Hematopoietic multipotent progenitor cell treated with erythropoietin and hydrocortisone succinate and interleukin-3 and kit ligand, for 8 days (in vitro differentiated cells): ENCODE measurements around the gene UBQLN3.

Experiments used
- DNase-seq: peaks from one replicate; pipeline ENCODE4 v3.0.0-alpha.2; 2015

The UBQLN3 gene

GRCh38 chr11:5504403-5504921 lies 5.3 kb downstream of the UBQLN3 start:
- DNase-seq, result no peak

DNA sequence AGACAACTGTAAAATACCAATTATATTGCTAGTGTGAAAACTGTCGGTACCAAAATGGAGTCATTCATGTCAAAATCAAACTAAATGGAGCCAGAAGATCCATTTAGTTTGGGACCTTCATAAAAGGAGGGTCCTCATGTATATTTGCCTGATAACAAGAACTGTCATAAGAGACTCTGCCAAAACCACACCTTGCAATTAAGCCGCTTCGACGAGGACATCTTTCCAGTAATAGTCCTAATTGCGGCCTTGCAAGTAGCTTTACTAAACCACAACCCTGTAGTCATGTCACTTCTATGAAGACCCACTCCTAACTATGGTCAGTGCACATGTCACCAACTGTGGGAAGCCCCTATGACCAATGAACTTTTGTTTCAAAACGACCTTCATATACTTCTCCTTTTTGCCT lies 9.4 kb downstream of the UBQLN3 start:
- DNase-seq, result no peak

DNA sequence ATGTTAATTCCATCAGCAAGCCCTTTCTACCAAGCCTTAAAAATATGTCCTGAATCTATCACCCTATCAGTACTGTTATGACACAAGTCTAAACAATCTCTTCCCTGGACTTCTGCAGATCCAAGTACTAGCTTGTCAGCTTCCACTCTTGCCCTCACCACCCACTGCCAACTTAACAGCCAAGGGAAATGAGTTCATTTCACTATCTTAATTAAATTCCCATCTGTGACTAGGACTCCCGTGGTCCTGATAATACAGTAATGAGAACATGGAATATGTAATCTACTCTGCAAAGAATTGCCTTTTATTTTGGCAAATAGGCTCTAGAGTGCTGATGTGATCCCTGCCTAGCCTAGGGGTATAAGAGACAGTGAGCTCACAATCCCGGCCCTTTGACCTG lies 10.1 kb downstream of the UBQLN3 start:
- DNase-seq, result no peak

DNA sequence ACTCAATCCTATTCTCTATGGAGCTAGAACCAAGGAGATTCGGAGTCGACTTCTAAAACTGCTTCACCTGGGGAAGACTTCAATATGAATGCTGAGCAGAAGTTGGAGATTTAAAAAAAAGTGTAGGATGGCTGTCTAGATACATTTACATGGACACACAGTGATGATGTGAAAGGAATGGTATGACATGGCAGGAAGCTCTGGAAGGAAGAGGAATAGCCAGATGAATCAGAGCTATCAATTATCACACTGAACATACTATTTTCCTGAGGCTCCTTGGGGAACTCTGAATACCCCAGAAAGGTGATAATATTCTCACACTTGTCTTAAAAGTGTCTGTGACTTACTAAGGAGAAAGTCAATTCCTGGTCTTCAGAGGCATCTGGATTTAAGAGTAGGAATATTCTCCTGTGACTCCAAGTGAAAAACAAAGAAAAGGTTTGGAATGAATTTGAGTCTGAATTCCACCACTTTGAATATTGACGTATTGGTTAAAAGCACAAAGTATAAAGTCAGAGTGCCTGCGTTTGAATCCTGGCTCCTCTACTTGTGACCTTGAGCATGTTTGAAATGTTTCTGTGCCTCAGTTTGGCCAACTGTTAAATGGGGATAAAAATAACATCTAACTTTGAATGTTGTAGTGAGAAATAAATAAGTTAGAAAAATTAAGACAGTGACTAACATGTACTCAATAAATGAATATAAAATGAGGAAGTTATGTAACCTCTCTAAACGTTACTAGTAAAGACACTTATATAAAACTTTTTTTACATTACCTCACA lies 20.0 kb downstream of the UBQLN3 start:
- no peak for DNase-seq

GRCh38 chr11:5488798-5489399 lies 20.9 kb downstream of the UBQLN3 start:
- no peak for DNase-seq

GRCh38 chr11:5488385-5488784 lies 21.4 kb downstream of the UBQLN3 start, which contains the start of gene OR52D1:
Gene OR52D1, plus strand, starts transcription at chr11:5488685. Its CDS starts 22 bp downstream, at chr11:5488707.
- DNase-seq, result no peak

GRCh38 chr11:5486421-5486820 lies 23.3 kb downstream of the UBQLN3 start:
- no peak for DNase-seq

GRCh38 chr11:5486003-5486402 lies 23.8 kb downstream of the UBQLN3 start:
- DNase-seq, result no peak

- peak; percentile 76 for DNase-seq
Measured at GRCh38 chr11:5476186-5476819, 33.5 kb downstream of the UBQLN3 start.

GRCh38 chr11:5473921-5474320 lies 35.8 kb downstream of the UBQLN3 start:
- DNase-seq, result no peak

GRCh38 chr11:5467527-5467926 lies 42.2 kb downstream of the UBQLN3 start:
- no peak for DNase-seq

- DNase-seq, result no peak
Measured at GRCh38 chr11:5460983-5461621, 48.7 kb downstream of the UBQLN3 start.
